ENCODE results near the gene PFDN2.
A peak's percentile ranks its signal among the peaks of the same experiment; 100 is the strongest.
"Not testable (repeated sequence)": the region's sequence is repeated elsewhere in the genome, so short reads cannot be mapped to it uniquely, and the experiment has no call there.

Gene PFDN2

DNA sequence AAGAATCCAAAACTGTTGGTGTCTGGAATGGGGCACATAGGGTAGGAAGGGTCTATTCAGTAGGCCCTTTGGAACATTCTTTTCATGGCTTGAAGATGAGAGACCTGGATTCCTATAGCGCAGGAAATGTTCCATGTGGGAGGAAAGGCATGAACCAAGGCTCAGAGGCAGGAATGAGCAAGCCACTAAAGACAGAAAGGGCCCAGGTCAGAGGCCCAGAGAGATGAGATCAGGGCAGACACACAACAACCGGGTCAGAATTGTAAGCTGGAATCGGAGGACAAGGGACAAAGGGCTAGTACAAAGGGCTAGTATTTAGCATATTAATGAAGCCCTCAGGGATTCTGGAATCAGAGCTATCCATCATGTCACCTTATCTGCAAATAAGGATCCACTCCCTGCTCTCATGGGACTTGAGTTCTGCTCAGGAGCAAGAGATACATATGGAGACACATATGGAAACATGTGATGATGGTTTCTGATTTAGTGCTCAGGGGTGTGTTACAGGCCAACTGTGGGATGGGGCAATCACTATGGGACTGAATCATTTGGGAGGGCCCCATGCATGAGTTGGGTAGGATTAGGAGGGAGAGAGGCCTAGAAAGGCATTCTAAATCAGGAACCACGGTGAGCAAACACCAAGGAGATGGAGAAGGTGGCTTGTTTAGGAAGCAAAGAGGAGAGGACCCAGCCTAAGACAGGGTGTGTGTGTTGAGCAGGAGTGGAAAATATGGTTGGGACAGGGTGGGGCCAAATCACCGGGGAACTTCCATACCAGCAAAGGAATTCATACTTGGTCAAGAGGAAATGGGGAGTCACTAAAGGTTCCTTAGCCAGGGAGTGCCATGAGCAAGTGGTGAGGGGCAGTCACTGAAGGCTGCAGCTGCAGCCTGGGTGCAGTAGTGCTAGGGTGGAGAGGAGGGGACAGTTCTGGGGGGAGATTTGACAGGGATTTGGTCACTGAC lies 37.1 kb downstream of the PFDN2 start:
- DNase-seq (ENCODE audit: low read depth) = peak; percentile 16

- DNase-seq (ENCODE audit: low read depth) = no peak
These were observed 38.3 kb downstream of the PFDN2 start for GRCh38 chr1:161079436-161080110.

- DNase-seq (ENCODE audit: low read depth) = no peak
These were observed 40.4 kb downstream of the PFDN2 start for GRCh38 chr1:161077426-161077825.

- no peak for DNase-seq (ENCODE audit: low read depth)
These were observed 41.4 kb downstream of the PFDN2 start for GRCh38 chr1:161076410-161076809.

DNA sequence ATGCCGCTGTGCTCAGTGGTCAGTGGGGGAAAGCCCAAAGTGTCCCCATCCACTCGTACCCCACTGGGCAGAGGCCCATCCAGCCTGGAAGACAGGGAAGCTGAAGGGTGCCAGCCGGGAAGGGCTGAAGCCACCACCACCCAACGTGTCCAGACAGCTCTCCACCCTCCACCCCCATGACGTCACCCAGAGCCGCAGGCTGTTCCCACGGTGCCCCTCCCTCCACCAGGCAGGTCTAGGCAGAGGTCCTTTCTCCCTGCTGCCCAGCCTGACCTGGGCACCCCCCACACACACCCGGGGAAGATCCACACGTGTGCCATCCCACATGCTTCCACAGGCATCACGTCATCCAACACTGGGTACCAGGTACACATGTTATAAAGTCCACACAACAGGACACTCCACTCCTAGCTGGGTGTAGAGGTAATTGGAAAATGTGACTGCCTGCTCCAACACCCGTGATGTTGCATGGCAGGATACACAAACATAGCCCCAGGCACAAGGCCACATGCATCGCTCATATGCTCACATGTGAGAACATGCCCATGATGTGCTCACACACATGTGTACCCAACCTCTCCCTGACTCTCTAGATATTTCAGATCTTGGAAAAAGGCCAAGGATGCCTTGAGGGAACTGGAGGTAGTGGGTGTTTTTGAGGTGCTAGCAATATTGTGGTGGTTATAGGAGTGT lies 43.0 kb downstream of the PFDN2 start:
- no peak for DNase-seq (ENCODE audit: low read depth)

DNA sequence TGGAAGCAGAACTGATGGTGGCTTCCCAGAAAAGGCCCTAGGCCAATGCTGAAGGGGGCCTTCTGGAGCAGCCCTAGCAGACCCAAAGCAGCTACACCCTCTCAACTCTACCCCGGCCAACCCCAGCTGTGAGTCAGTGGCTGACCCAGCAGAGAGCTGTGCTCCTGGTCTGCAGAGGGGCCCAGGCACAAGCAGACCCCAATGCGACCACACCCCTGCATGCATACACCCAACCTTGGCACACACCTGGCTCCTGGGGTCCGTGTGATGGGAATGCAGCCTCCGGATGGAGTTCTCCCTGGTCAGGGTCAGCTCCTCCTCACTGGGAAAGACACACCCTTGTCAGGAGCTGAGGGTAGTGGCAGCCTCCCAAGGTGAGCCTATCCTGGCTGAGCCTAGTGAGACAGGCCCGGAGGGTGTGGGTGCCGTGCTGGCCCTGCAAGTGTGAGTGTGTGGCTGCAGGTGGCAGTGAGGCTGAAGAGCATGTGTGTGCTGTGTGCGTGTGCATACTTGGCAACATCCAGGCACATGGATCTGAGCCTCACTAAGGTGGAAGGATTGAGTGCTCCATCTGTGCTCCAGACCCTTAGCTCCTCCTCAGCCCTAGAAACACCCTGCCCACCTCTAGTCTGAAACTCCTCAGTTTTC lies 44.2 kb downstream of the PFDN2 start:
- DNase-seq (ENCODE audit: low read depth) = no peak

DNA sequence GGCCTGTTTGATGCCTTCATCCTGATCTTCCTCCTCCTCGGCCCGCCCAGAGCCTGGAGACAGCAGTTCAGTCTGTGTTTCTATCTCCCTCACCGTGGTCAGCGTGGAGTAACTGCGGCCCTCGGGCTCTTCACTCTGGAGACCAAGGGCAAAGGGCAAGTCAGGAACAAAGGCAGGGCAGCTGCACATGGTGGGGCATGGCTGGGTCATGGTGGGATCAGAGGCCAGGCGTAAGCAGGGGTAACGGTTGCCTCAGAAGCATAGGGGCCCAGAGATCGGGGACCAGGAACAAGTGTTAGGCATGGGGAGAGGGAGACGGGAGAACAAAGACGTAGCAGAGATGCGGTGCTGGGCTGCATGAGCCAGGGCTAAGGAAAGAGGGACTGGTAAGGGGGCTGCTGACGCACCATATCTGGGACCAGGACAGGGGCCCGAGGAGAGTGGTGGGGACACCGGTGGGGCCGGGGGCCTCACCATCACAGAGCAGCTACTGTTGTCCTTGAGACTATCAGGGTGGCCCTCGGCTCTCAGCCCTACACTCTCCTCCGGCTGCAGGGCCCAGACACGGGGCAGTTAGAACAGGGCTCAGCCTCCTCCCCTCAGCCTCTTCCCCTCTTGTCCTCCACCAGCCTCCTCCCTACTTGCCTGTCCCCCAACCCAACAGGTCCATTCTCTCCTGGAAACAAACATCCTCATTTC lies 44.9 kb downstream of the PFDN2 start:
- DNase-seq (ENCODE audit: low read depth) = no peak

- DNase-seq (ENCODE audit: low read depth) = peak; percentile 33
These were observed 45.9 kb downstream of the PFDN2 start for GRCh38 chr1:161071886-161072371.

GRCh38 chr1:161070761-161071160 lies 47.1 kb downstream of the PFDN2 start:
- DNase-seq (ENCODE audit: low read depth) = no peak

GRCh38 chr1:161069731-161070270 lies 48.0 kb downstream of the PFDN2 start, which contains the start of gene ARHGAP30:
Gene ARHGAP30, minus strand, starts transcription at chr1:161069891. Its CDS starts 267 bp downstream, at chr1:161069624.
- no peak for DNase-seq (ENCODE audit: low read depth)

- no peak for DNase-seq (ENCODE audit: low read depth)
These were observed 48.6 kb downstream of the PFDN2 start for GRCh38 chr1:161069241-161069640.

DNA sequence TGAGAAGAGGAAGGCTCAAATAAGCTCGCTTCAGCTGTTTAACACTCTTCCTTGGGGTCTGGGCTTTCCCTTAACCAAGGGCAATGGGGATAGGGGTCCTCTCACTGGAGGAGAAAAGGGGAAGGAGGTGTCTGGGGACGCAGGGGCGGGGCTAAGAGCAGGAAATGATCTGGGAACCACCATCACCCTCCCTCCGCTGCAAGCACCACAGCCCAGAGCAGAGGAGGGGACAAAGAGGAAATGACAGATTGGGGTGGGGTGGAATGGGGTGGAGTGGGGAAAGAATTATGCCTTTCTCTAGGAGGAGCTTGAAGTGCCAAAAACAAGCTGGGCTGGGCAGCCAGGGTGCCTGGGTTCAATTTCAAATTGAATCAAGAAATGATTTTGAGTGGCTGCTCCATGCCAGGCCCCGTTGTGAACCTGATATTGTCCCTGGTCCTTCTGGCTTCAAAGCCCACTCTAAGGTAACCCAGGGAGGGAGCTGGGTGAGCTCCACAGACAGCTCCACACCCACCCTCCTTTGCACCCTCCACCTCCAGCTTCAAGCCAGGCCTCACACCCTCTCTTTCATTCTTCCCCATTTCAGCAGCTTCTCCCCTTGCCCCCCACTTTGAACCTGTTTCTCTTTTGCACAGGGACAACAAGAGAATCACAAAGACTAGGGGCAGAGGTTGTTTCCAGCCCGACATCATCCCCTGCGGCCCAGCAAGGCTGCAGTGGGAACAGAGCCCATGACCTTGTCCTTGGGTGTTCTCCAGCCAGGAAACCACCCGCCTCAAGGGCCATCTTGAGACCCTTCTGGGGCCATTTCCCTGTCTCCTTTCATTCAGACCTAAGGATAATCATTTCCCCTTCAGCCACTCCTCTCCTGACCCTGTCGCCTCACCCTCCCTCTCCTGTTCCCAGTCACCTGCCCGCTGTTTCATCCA lies 49.3 kb downstream of the PFDN2 start:
- DNase-seq (ENCODE audit: low read depth) = no peak

GRCh38 chr1:161066694-161067093 lies 51.1 kb downstream of the PFDN2 start:
- no peak for DNase-seq (ENCODE audit: low read depth)

DNA sequence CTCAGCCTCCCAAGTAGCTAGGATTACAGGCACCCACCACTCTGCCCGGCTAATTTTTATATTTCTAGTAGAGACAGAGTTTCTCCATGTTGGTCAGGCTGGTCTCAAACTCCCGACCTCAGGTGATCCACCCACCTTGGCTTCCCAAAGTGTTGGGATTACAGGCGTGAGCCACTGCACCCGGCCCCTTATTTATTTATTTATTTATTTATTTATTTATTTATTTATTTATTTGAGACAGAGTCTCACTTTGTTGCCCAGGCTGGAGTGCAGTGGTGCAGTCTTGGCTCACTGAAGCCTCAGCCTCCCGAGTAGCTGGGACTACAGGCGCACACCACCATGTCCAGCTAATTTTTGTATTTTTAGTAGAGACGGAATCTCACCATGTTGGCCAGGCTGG lies 52.2 kb downstream of the PFDN2 start:
- not testable (repeated sequence) for DNase-seq (ENCODE audit: low read depth)

DNA sequence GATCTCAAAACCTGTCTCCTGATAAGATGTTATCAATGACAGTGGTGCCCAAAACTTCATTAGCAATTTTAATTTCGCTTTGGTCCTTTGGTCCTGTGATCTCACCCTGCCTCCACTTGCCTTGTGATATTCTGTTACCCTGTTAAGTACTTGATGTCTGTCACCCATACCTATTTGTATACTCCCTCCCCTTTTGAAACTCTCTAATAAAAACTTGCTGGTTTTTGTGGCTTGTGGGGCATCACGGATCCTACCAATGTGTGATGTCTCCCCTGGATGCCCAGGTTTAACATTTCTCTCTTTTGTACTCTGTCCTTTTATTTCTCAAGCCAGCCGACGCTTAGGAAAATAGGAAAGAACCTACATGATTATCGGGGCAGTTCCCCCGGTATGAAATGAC lies 53.9 kb downstream of the PFDN2 start:
- DNase-seq (ENCODE audit: low read depth) = not testable (repeated sequence)

GRCh38 chr1:161061419-161061818 lies 56.4 kb downstream of the PFDN2 start:
- DNase-seq (ENCODE audit: low read depth) = no peak

DNA sequence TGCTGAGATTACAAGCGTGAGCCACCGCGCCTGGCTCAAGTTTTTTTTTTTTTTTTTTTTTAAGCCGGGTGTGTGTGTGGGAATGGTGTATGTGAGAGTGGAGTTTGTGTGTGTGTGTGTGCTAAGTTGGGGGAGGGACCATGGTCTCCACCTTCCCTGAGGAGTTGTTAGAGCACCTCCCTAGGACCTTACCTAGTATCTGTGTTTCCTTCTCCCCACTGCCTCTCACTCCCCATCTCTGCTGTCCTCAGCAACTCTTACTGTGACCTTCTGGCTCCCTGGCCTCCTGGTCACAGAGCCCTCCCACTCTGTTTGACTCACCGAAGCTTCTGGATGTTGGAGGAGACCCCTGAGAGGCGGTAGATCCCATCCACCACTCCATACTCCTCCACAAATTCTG lies 58.5 kb downstream of the PFDN2 start:
- DNase-seq (ENCODE audit: low read depth) = no peak

- no peak for DNase-seq (ENCODE audit: low read depth)
These were observed 63.0 kb downstream of the PFDN2 start for GRCh38 chr1:161054805-161055204.

- DNase-seq (ENCODE audit: low read depth) = no peak
These were observed 63.6 kb downstream of the PFDN2 start for GRCh38 chr1:161054232-161054631.

- DNase-seq (ENCODE audit: low read depth) = no peak
These were observed 64.9 kb downstream of the PFDN2 start for GRCh38 chr1:161052899-161053298.

All from stromal cell of bone marrow (primary cell).